MM.1S (cell line): ENCODE results near the gene SYNE1.

ENCODE experiments used
- DNase-seq: peaks from one replicate; pipeline ENCODE4 v3.0.0-alpha.2; 2015
- H2AFZ ChIP-seq: fragments of 300-600 bp; sonication (generic); 2 replicates; pipeline ENCODE4 v1.6.0; 2016; ENCODE audit warnings: antibody characterized with exemption, low read length
- H3F3A ChIP-seq: fragments of 300-600 bp; sonication (generic); 2 replicates; pipeline ENCODE4 v1.6.1; 2016; ENCODE audit warnings: mild to moderate bottlenecking, antibody characterized with exemption, low read length, moderate library complexity, mixed read lengths; ENCODE audit not compliant: insufficient read depth
- H3K27ac ChIP-seq: fragments of 300-600 bp; sonication (generic); 2 replicates; pipeline ENCODE4 v1.5.1; 2016; ENCODE audit warnings: mild to moderate bottlenecking, low read length
- H3K27me3 ChIP-seq: fragments of 300-600 bp; sonication (generic); replicated peaks from 2 replicates; pipeline ENCODE4 v1.6.0; 2016; ENCODE audit warnings: low read length; ENCODE audit not compliant: insufficient read depth
- H3K36me3 ChIP-seq: fragments of 300-600 bp; sonication (generic); replicated peaks from 2 replicates; pipeline ENCODE4 v1.6.1; 2016; ENCODE audit warnings: mild to moderate bottlenecking, low read length, mixed read lengths; ENCODE audit not compliant: insufficient read depth
- H3K4me1 ChIP-seq: fragments of 300-600 bp; sonication (generic); 2 replicates; pipeline ENCODE4 v1.6.1; 2016; ENCODE audit warnings: low read length, mixed read lengths
- H3K4me2 ChIP-seq: fragments of 300-600 bp; sonication (generic); 2 replicates; pipeline ENCODE4 v1.6.0; 2016; ENCODE audit warnings: low read depth, low read length
- H3K4me3 ChIP-seq: fragments of 300-600 bp; sonication (generic); 2 replicates; pipeline ENCODE4 v1.5.1; 2016; ENCODE audit warnings: low read length, mixed read lengths
- H3K79me2 ChIP-seq: fragments of 300-600 bp; sonication (generic); 2 replicates; pipeline ENCODE4 v1.6.1; 2016; ENCODE audit warnings: mixed run types, low read length, mixed read lengths
- H3K9ac ChIP-seq: fragments of 300-600 bp; sonication (generic); 2 replicates; pipeline ENCODE4 v1.6.1; 2016; ENCODE audit warnings: low read length, mixed read lengths
- H3K9me2 ChIP-seq: fragments of 300-600 bp; sonication (generic); replicated peaks from 2 replicates; pipeline ENCODE4 v1.6.1; 2016; ENCODE audit warnings: mild to moderate bottlenecking, low read length, mixed read lengths; ENCODE audit not compliant: insufficient read depth
- H3K9me3 ChIP-seq: fragments of 300-600 bp; sonication (generic); replicated peaks from 2 replicates; pipeline ENCODE4 v1.6.1; 2016; ENCODE audit warnings: mild to moderate bottlenecking, low read length, mixed read lengths; ENCODE audit not compliant: insufficient read depth
- H4K20me1 ChIP-seq: fragments of 300-600 bp; sonication (generic); 2 replicates; pipeline ENCODE4 v1.6.1; 2016; ENCODE audit warnings: mild to moderate bottlenecking, low read length, moderate library complexity, mixed read lengths; ENCODE audit not compliant: insufficient read depth
- CTCF ChIP-seq: fragments of 300-600 bp; sonication (generic); IDR thresholded peaks from 2 replicates; pipeline ENCODE4 v1.5.1; 2016; ENCODE audit warnings: antibody characterized with exemption, low read length, mixed read lengths
- EZH2 ChIP-seq: fragments of 300-600 bp; sonication (generic); optimal IDR thresholded peaks from 2 replicates; pipeline ENCODE3; 2017; ENCODE audit warnings: low read depth, mild to moderate bottlenecking, antibody characterized with exemption, low read length, mixed read lengths
- EZH2phosphoT487 ChIP-seq: fragments of 300-600 bp; sonication (generic); IDR thresholded peaks from 2 replicates; pipeline ENCODE4 v1.6.1; 2018; ENCODE audit warnings: antibody characterized with exemption, low read length

Gene SYNE1

GRCh38 chr6:152680879-152681517 lies 43.8 kb upstream of the SYNE1 start:
- Histone ChIP-seq H2AFZ (no peak overlapping the region), H4K20me1 (no peaks in the 10 kb centered on the region), H3K79me2 (no peaks in the 10 kb centered on the region), H3K27me3 (no peaks in the 10 kb centered on the region), H3K4me2 (no peak overlapping the region), H3K36me3 (no peaks in the 10 kb centered on the region), H3K9me2 (no peaks in the 10 kb centered on the region), H3K9me3 (no peaks in the 10 kb centered on the region), H3K9ac (no peak overlapping the region), H3F3A (no peaks in the 10 kb centered on the region), H3K4me3 (no peak overlapping the region), H3K4me1 (no peaks in the 10 kb centered on the region), H3K27ac (no peak overlapping the region)
- no peak for TF ChIP-seq EZH2
- no peak for TF ChIP-seq EZH2phosphoT487
- no peak for TF ChIP-seq CTCF
- DNase-seq: no peak

- Histone ChIP-seq H3K36me3 (no peaks in the 10 kb centered on the region), H3K4me2 (no peak overlapping the region), H2AFZ (no peak overlapping the region), H3K27me3 (no peaks in the 10 kb centered on the region), H3K4me3 (no peak overlapping the region), H3K4me1 (no peaks in the 10 kb centered on the region), H3K9me2 (no peaks in the 10 kb centered on the region), H4K20me1 (no peaks in the 10 kb centered on the region), H3K27ac (no peak overlapping the region), H3F3A (no peaks in the 10 kb centered on the region), H3K79me2 (no peaks in the 10 kb centered on the region), H3K9ac (no peak overlapping the region), H3K9me3 (no peaks in the 10 kb centered on the region)
- no peak for DNase-seq
- no peak for TF ChIP-seq EZH2
- no peak for TF ChIP-seq CTCF
- TF ChIP-seq EZH2phosphoT487: no peak
Observed at GRCh38 chr6:152680151-152680550, 43.0 kb upstream of the SYNE1 start.

GRCh38 chr6:152673236-152673635 lies 36.1 kb upstream of the SYNE1 start:
- H3K9ac ChIP-seq: no peak overlapping the region
- H3K27ac ChIP-seq: no peak overlapping the region
- H3K4me3 ChIP-seq: no peak overlapping the region
- H3K9me3 ChIP-seq: no peaks in the 10 kb centered on the region
- no peaks in the 10 kb centered on the region for H3K79me2 ChIP-seq
- H3K9me2 ChIP-seq: no peaks in the 10 kb centered on the region
- H3K36me3 ChIP-seq: no peaks in the 10 kb centered on the region
- no peak overlapping the region for H2AFZ ChIP-seq
- H3F3A ChIP-seq: no peaks in the 10 kb centered on the region
- H3K27me3 ChIP-seq: no peaks in the 10 kb centered on the region
- TF ChIP-seq EZH2phosphoT487 (no peak), CTCF (no peak)
- no peaks in the 10 kb centered on the region for H3K4me1 ChIP-seq
- H4K20me1 ChIP-seq: no peaks in the 10 kb centered on the region
- no peak for DNase-seq
- no peak overlapping the region for H3K4me2 ChIP-seq
